ENCODE data around the gene DLG2. TPM values are rescaled to one million over a fixed set of nuclear protein-coding genes. Genes with fewer than 3 reads are reported as not detected.

Gene DLG2
- total RNA-seq, 2 experiments from 2014 or later: 2.0 to 2.1 TPM

GRCh38 chr11:84045146-84045545, 1582.0 kb downstream of the DLG2 start:
- POLR2A ChIA-PET: no interaction called here
- Histone ChIP-seq H3K27ac (ENCODE audit: low read depth in 1 of 2, low read length in 2 of 2) (no peak overlapping the region), H3K36me3 (ENCODE audit: insufficient read depth, low read length) (no peaks in the 10 kb centered on the region), H3K9me3 (ENCODE audit: control insufficient read depth in 1 of 2, insufficient read depth in 1 of 2, low read length in 2 of 2) (no peaks in the 10 kb centered on the region), H3K27me3 (ENCODE audit: control insufficient read depth in 1 of 2, insufficient read depth in 2 of 2, low read length in 2 of 2) (no peaks in the 10 kb centered on the region), H3K4me1 (ENCODE audit: insufficient read depth, low read length) (no peaks in the 10 kb centered on the region), H3K4me3 (ENCODE audit: low read length) (no peak overlapping the region)
- Mint-ChIP-seq H3K4me3 (no peak overlapping the region), H3K27ac (no peak overlapping the region), H3K27me3 (no peaks in the 10 kb centered on the region), H3K4me1 (ENCODE audit: low read depth) (no peaks in the 10 kb centered on the region), H3K36me3 (ENCODE audit: low read depth) (no peaks in the 10 kb centered on the region), H3K9me3 (peaks cover 17% of the 10 kb centered on the region)
- CTCF ChIA-PET: interaction anchor here (0.6 kb wide), 1 partner anchor 52 kb away, joined by 4 read pairs; no protein-coding TSS in a partner anchor
- no peak for TF ChIP-seq CTCF (IDR thresholded peaks at IDR 0.05)
- intact Hi-C loops (cut with DNase I, micrococcal nuclease): no loop called here
- ATAC-seq (ENCODE audit: poor library complexity) (no peak), DNase-seq (no peak)

- intact Hi-C loops (cut with DNase I, micrococcal nuclease): no loop called here
- H3K27me3 Mint-ChIP-seq: no peaks in the 10 kb centered on the region
- no peak for TF ChIP-seq CTCF (IDR thresholded peaks at IDR 0.05)
- Histone ChIP-seq H3K4me3 (ENCODE audit: low read length) (no peak overlapping the region), H3K36me3 (ENCODE audit: insufficient read depth, low read length) (no peaks in the 10 kb centered on the region), H3K4me1 (ENCODE audit: insufficient read depth, low read length) (no peaks in the 10 kb centered on the region), H3K27ac (ENCODE audit: low read depth in 1 of 2, low read length in 2 of 2) (no peak overlapping the region), H3K9me3 (ENCODE audit: control insufficient read depth in 1 of 2, insufficient read depth in 1 of 2, low read length in 2 of 2) (no peaks in the 10 kb centered on the region), H3K27me3 (ENCODE audit: control insufficient read depth in 1 of 2, insufficient read depth in 2 of 2, low read length in 2 of 2) (no peaks in the 10 kb centered on the region)
- H3K36me3 Mint-ChIP-seq (ENCODE audit: low read depth): no peaks in the 10 kb centered on the region
- peaks cover 14% of the 10 kb centered on the region for H3K9me3 Mint-ChIP-seq
- ChIA-PET POLR2A (no interaction called here), CTCF (no interaction called here)
- no peaks in the 10 kb centered on the region for H3K4me1 Mint-ChIP-seq (ENCODE audit: low read depth)
- no peak overlapping the region for H3K4me3 Mint-ChIP-seq
- no peak overlapping the region for H3K27ac Mint-ChIP-seq
- no peak for ATAC-seq (ENCODE audit: poor library complexity)
- no peak for DNase-seq
Measured at GRCh38 chr11:84044706-84045105, 1582.4 kb downstream of the DLG2 start.

GRCh38 chr11:84036664-84037194, 1590.4 kb downstream of the DLG2 start:
- TF ChIP-seq CTCF (IDR thresholded peaks at IDR 0.05): no peak
- intact Hi-C loops (cut with DNase I, micrococcal nuclease): no loop called here
- Mint-ChIP-seq H3K27me3 (no peaks in the 10 kb centered on the region), H3K9me3 (peaks cover 17% of the 10 kb centered on the region), H3K4me3 (no peak overlapping the region), H3K36me3 (ENCODE audit: low read depth) (no peaks in the 10 kb centered on the region), H3K4me1 (ENCODE audit: low read depth) (no peaks in the 10 kb centered on the region), H3K27ac (no peak overlapping the region)
- Histone ChIP-seq H3K27ac (ENCODE audit: low read depth in 1 of 2, low read length in 2 of 2) (no peak overlapping the region), H3K4me3 (ENCODE audit: low read length) (no peak overlapping the region), H3K36me3 (ENCODE audit: insufficient read depth, low read length) (no peaks in the 10 kb centered on the region), H3K9me3 (ENCODE audit: control insufficient read depth in 1 of 2, insufficient read depth in 1 of 2, low read length in 2 of 2) (peaks cover 0 to 4% of the 10 kb centered on the region in 2 experiments), H3K27me3 (ENCODE audit: control insufficient read depth in 1 of 2, insufficient read depth in 2 of 2, low read length in 2 of 2) (no peaks in the 10 kb centered on the region), H3K4me1 (ENCODE audit: insufficient read depth, low read length) (no peaks in the 10 kb centered on the region)
- POLR2A ChIA-PET: no interaction called here
- CTCF ChIA-PET: no interaction called here
- no peak for ATAC-seq (ENCODE audit: poor library complexity)
- no peak for DNase-seq
